K562 (cell line): Measurements from ENCODE around the gene CTSZ. TPM values are rescaled to one million over a fixed set of nuclear protein-coding genes. Genes with fewer than 3 reads are reported as not detected.

Experiments
- ATAC-seq: fragments of 200-7000 bp; cut with Tn5 transposase; 3 replicates; pipeline ENCODE4 v1.9.1; 2020; ENCODE audit warnings: moderate library complexity
- BruUV-seq: library from RNA; stranded (reverse); fragments of 400-500 nt; replicated peaks from 2 replicates; lab custom pipeline; 2021; lab: Mats Ljungman, UMichigan
- CTCF ChIA-PET: fragments of 300-600 bp; formaldehyde crosslinking; extraction: SDS; loops from one replicate; lab custom pipeline; 2021; ENCODE audit warnings: low intra/inter-chr PET ratio; lab: Yijun Ruan, JAX
- POLR2A ChIA-PET: fragments of 300-600, 350-650 bp; sonication (Branson Sonifier 250); formaldehyde crosslinking; extraction: SDS; loops from one replicate; lab custom pipeline; 2021; ENCODE audit warnings: antibody characterized with exemption, inconsistent platforms; lab: Yijun Ruan, JAX
- DNase-seq, 4 experiments: peaks; one replicate each; pipeline versions ENCODE4 v3.0.0 to v3.0.0-alpha.2; 2011 to 2018; ENCODE audit warnings: low spot score in 3 of 4, mixed read lengths in 3 of 4; ENCODE audit errors: extremely low read depth in 1 of 4
- FAIRE-seq: peaks from 2 replicates; lab custom pipeline; 2011; peaks lifted over from hg19 to GRCh38; lab: Jason Lieb, UNC
- H2AFZ ChIP-seq: 2 replicates; pipeline ENCODE4 v1.6.0; 2011; ENCODE audit warnings: low read depth, low read length, control low read depth, inconsistent platforms
- H3K27ac ChIP-seq: fragments of 200-600 bp; 3 replicates; pipeline ENCODE4 v1.8.0; 2011; ENCODE audit warnings: low read depth, mild to moderate bottlenecking, control low read depth, inconsistent platforms, low read length, moderate library complexity, mixed read lengths; ENCODE audit errors: extremely low read depth
- H3K27me3 ChIP-seq, 2 experiments: fragments of 300-600 bp in 1 of 2; 2 replicates in 1 of 2; 3 replicates in 1 of 2; pipeline versions ENCODE4 v1.6.0 to v1.8.0; 2011; ENCODE audit warnings: inconsistent platforms in 2 of 2, low read length in 2 of 2, mild to moderate bottlenecking in 1 of 2, mixed read lengths in 1 of 2, moderate library complexity in 1 of 2; ENCODE audit not compliant: control insufficient read depth in 2 of 2, insufficient read depth in 2 of 2
- H3K36me3 ChIP-seq: fragments of 300-600 bp; 3 replicates; pipeline ENCODE4 v1.8.0; 2011; ENCODE audit warnings: mild to moderate bottlenecking, low read length, inconsistent platforms; ENCODE audit not compliant: control insufficient read depth, insufficient read depth
- H3K4me1 ChIP-seq, 2 experiments: fragments of 200-600 bp in 1 of 2; replicated peaks in 1 of 2; 2 replicates in 1 of 2; 3 replicates in 1 of 2; pipeline versions ENCODE4 v1.5.1 to v1.8.0; 2011; ENCODE audit warnings: inconsistent platforms in 2 of 2, low read length in 2 of 2, mild to moderate bottlenecking in 1 of 2, mixed read lengths in 1 of 2, moderate library complexity in 1 of 2; ENCODE audit not compliant: control insufficient read depth in 2 of 2, insufficient read depth in 2 of 2
- H3K4me2 ChIP-seq: 2 replicates; pipeline ENCODE4 v1.6.1; 2011; ENCODE audit warnings: low read length, control low read depth, inconsistent platforms, mixed read lengths; ENCODE audit not compliant: insufficient read depth
- H3K4me3 ChIP-seq: fragments of 200-600 bp; sonication (generic), shearing (Covaris generic); 2 replicates; pipeline ENCODE4 v1.5.1; 2016; ENCODE audit warnings: control low read depth, inconsistent platforms
- H3K79me2 ChIP-seq: fragments of 200-600 bp; 3 replicates; pipeline ENCODE4 v1.8.0; 2011; ENCODE audit warnings: low read length, inconsistent platforms; ENCODE audit not compliant: control insufficient read depth, insufficient read depth
- H3K9ac ChIP-seq, 2 experiments: 2 replicates each; pipeline versions ENCODE4 v1.6.0 to v1.6.1; 2011; ENCODE audit warnings: low read depth in 2 of 2, low read length in 2 of 2, control low read depth in 1 of 2, inconsistent platforms in 1 of 2, mild to moderate bottlenecking in 1 of 2, mixed read lengths in 1 of 2; ENCODE audit not compliant: insufficient read depth in 1 of 2
- H3K9me1 ChIP-seq: one replicate; pipeline ENCODE4 v1.6.0; 2011; ENCODE audit warnings: inconsistent platforms, mild to moderate bottlenecking, low read length, moderate library complexity; ENCODE audit not compliant: control insufficient read depth, insufficient read depth
- H3K9me3 ChIP-seq: replicated peaks from 2 replicates; pipeline ENCODE4 v1.5.1; 2011; ENCODE audit warnings: low read depth, low read length, inconsistent platforms; ENCODE audit not compliant: control insufficient read depth, insufficient read depth
- H4K20me1 ChIP-seq: replicated peaks from 2 replicates; pipeline ENCODE4 v1.6.1; 2011; ENCODE audit warnings: low read length, inconsistent platforms, mixed read lengths; ENCODE audit not compliant: control insufficient read depth, insufficient read depth
- TAF15 ChIP-seq: fragments of 200-400 bp; formaldehyde crosslinking; IDR thresholded peaks from 2 replicates; pipeline ENCODE4 v1.6.1; 2017; ENCODE audit warnings: mild to moderate bottlenecking, low read depth, low read length, moderate library complexity
- WGBS: fragments of 100-300 bp; shearing (Covaris generic); methylation state at CpG from one replicate; pipeline ENCODE4 v1.1.6; 2016; ENCODE audit warnings: low coverage, mixed read lengths; ENCODE audit not compliant: insufficient coverage; ENCODE audit errors: missing lambda C conversion rate; 5-methylcytosine and 5-hydroxymethylcytosine counted together
- in situ Hi-C: fragments of 300-500 bp; cut with MboI; formaldehyde crosslinking; loops from 4 replicates; pipeline ENCODE4 v1.15.0; 2018; ENCODE audit warnings: inconsistent platforms, mixed read lengths
- intact Hi-C: fragments of 100-400 bp; cut with micrococcal nuclease; formaldehyde crosslinking; loops from 2 replicates; pipeline ENCODE4 v1.14.2; 2022
- polyA plus RNA-seq, 8 experiments: library from polyadenylated mRNA; depleted of rRNA in 4 of 8; stranded (reverse) in 5 of 8; unstranded in 3 of 8; fragments of >200 nt; fragmentation: Nextera tagmentation in 2 of 8; fragmentation: Illumina TruSeq in 1 of 8; extraction: Ambion mirVana in 2 of 8; extraction: Trizol in 1 of 8; gene quantifications; 2 replicates each; pipeline versions ENCODE4 v1.2.1 to v1.2.3, GENCODE V29; 2011 to 2014; ENCODE audit warnings: inconsistent platforms in 1 of 8, missing spikeins in 1 of 8
- total RNA-seq, 7 experiments: library from RNA; depleted of rRNA in 6 of 7; stranded (reverse); fragments of >200 nt in 6 of 7; fragmentation: Illumina TruSeq in 2 of 7; extraction: Trizol in 2 of 7; gene quantifications; 2 replicates each; pipeline versions ENCODE4 v1.2.1 to v1.2.3, GENCODE V29; 2011 to 2021; ENCODE audit warnings: low replicate concordance in 1 of 7
- TF ChIP-seq, protein P1 (sequence below): fragments of 250-450 bp; sonication (Bioruptor Pico); IDR thresholded peaks from 2 replicates; pipeline ENCODE4 v1.5.0; 2020; ENCODE audit warnings: mild to moderate bottlenecking, borderline replicate concordance
- TF ChIP-seq, protein P2 (sequence below): sonication (generic); formaldehyde crosslinking; IDR thresholded peaks from 2 replicates; pipeline ENCODE4 v1.8.0; 2022; ENCODE audit warnings: mild to moderate bottlenecking, missing genetic modification reagents

CTSZ gene
- total and polyA plus RNA-seq, 9 of the 15 experiments (the other 6 are each of a cell fraction or from before 2014, with no cell fraction given): 1.6 to 143 (median 82.8) TPM

DNA sequence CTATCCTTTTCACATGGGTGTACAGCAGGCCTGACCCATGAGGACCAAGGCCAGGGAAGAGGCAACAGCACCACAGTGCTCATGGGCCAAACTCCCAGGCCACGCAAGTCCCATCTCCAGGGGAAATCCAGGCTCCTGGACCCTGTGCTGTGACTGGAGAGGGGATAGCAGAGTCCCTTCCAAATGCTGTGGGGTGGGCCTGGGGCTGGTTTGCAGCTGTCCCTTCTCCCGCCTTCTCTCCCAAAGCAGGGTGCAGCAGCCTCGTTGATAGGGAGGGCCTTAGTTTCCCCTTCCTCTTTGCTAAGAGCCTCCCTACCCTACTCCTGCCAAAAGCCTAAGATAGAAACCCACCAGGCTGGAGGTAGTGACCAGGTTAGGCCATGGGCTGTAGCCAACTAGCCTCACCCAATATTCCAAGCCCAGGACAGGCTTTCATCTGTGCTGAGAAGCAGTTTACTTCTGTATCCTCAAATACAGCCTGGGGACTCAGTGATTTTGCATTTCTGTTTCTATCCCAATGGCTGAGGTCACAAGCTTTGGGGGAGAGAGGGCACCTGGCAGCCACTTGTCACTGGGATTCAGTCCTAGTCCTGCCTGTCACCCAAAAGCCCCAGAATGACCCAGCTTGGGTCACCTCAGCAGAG is 1.4 kb downstream of the CTSZ start:
- peaks cover 38 to 88% of the 10 kb centered on the region in 2 experiments for H3K4me1 ChIP-seq
- in situ Hi-C loops: no loop called here
- TF ChIP-seq, protein P1, sequence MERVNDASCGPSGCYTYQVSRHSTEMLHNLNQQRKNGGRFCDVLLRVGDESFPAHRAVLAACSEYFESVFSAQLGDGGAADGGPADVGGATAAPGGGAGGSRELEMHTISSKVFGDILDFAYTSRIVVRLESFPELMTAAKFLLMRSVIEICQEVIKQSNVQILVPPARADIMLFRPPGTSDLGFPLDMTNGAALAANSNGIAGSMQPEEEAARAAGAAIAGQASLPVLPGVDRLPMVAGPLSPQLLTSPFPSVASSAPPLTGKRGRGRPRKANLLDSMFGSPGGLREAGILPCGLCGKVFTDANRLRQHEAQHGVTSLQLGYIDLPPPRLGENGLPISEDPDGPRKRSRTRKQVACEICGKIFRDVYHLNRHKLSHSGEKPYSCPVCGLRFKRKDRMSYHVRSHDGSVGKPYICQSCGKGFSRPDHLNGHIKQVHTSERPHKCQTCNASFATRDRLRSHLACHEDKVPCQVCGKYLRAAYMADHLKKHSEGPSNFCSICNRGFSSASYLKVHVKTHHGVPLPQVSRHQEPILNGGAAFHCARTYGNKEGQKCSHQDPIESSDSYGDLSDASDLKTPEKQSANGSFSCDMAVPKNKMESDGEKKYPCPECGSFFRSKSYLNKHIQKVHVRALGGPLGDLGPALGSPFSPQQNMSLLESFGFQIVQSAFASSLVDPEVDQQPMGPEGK (CRISPR knock-in tag): no peak
- TF ChIP-seq, protein P2, sequence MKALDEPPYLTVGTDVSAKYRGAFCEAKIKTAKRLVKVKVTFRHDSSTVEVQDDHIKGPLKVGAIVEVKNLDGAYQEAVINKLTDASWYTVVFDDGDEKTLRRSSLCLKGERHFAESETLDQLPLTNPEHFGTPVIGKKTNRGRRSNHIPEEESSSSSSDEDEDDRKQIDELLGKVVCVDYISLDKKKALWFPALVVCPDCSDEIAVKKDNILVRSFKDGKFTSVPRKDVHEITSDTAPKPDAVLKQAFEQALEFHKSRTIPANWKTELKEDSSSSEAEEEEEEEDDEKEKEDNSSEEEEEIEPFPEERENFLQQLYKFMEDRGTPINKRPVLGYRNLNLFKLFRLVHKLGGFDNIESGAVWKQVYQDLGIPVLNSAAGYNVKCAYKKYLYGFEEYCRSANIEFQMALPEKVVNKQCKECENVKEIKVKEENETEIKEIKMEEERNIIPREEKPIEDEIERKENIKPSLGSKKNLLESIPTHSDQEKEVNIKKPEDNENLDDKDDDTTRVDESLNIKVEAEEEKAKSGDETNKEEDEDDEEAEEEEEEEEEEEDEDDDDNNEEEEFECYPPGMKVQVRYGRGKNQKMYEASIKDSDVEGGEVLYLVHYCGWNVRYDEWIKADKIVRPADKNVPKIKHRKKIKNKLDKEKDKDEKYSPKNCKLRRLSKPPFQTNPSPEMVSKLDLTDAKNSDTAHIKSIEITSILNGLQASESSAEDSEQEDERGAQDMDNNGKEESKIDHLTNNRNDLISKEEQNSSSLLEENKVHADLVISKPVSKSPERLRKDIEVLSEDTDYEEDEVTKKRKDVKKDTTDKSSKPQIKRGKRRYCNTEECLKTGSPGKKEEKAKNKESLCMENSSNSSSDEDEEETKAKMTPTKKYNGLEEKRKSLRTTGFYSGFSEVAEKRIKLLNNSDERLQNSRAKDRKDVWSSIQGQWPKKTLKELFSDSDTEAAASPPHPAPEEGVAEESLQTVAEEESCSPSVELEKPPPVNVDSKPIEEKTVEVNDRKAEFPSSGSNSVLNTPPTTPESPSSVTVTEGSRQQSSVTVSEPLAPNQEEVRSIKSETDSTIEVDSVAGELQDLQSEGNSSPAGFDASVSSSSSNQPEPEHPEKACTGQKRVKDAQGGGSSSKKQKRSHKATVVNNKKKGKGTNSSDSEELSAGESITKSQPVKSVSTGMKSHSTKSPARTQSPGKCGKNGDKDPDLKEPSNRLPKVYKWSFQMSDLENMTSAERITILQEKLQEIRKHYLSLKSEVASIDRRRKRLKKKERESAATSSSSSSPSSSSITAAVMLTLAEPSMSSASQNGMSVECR (CRISPR knock-in tag): 0 out of 2 replicates have a peak, but pooled peaks have one; percentile 41
- TF ChIP-seq TAF15: no peak
- TF ChIP-seq, all 486 proteins: peak for 1
- no peak for FAIRE-seq
- ATAC-seq: no peak
- no peaks in the 10 kb centered on the region for H3K9me3 ChIP-seq
- peak overlapping the region; percentile 91 to 99 for H3K9ac ChIP-seq
- H3K36me3 ChIP-seq: peaks cover 48% of the 10 kb centered on the region; the same call in 2 of the 3 replicates
- peaks cover 2% of the 10 kb centered on the region for H4K20me1 ChIP-seq
- CTCF ChIA-PET: no interaction called here
- intact Hi-C loops: no loop called here
- POLR2A ChIA-PET: interaction anchor here (0.7 to 1.1 kb wide), 3 partner anchors 15 to 22 kb away, joined by 3 to 5 read pairs (median 3); no protein-coding TSS in a partner anchor
- peak overlapping the region; percentile 87 for H3K4me2 ChIP-seq
- peaks cover 41% of the 10 kb centered on the region for H3K79me2 ChIP-seq
- H3K27ac ChIP-seq: peak overlapping the region; percentile 90
- H2AFZ ChIP-seq: no peak overlapping the region
- peaks cover 6% of the 10 kb centered on the region for H3K9me1 ChIP-seq
- 59% methylated on average over 3 of the region's 3 CpGs for WGBS
- BruUV-seq: TSS peak; percentile 45
- H3K4me3 ChIP-seq: peak overlapping the region; percentile 66
- DNase-seq: no peak
- no peaks in the 10 kb centered on the region for H3K27me3 ChIP-seq
